ENCODE results near the gene PEAR1.

The PEAR1 gene

GRCh38 chr1:156963621-156964020 lies 70.1 kb downstream of the PEAR1 start:
- no peak for DNase-seq (ENCODE audit: low read depth in 3 of 3)

GRCh38 chr1:156964441-156964840 lies 70.9 kb downstream of the PEAR1 start:
- no peak for DNase-seq (ENCODE audit: low read depth in 3 of 3)

All from stimulated activated CD4-positive, alpha-beta T cell treated with anti-CD3 and anti-CD28 coated beads, TNF-alpha, amount 100 ng/mL, for 4 hours (primary cell).